Keratinocyte (primary cell): ENCODE results near the gene MPZL1. TPM values are rescaled to one million over a fixed set of nuclear protein-coding genes. Genes with fewer than 3 reads are reported as not detected.

Experiments
- DNase-seq: peaks from one replicate; pipeline ENCODE4 v3.0.0-alpha.2; 2011; ENCODE audit warnings: low read depth, missing footprints, low spot score
- FAIRE-seq: peaks from 2 replicates; lab custom pipeline; 2011; peaks lifted over from hg19 to GRCh38; lab: Jason Lieb, UNC
- H2AFZ ChIP-seq: 2 replicates; pipeline ENCODE4 v1.6.0; 2012; ENCODE audit warnings: low read length, control low read depth, inconsistent platforms; ENCODE audit not compliant: control insufficient read depth
- H3K27ac ChIP-seq: 2 replicates; pipeline ENCODE4 v1.5.1; 2011; ENCODE audit warnings: low read length; ENCODE audit not compliant: control insufficient read depth, insufficient read depth
- H3K27me3 ChIP-seq: 3 replicates; pipeline ENCODE4 v1.6.0; 2011; ENCODE audit warnings: low read length; ENCODE audit not compliant: control insufficient read depth, insufficient read depth; ENCODE audit errors: extremely low read depth
- H3K36me3 ChIP-seq, 2 experiments: 2 replicates in 1 of 2; 3 replicates in 1 of 2; pipeline ENCODE4 v1.5.1; 2011; ENCODE audit warnings: low read length in 2 of 2, mild to moderate bottlenecking in 1 of 2; ENCODE audit not compliant: control insufficient read depth in 2 of 2, insufficient read depth in 2 of 2; ENCODE audit errors: extremely low read depth in 1 of 2
- H3K4me1 ChIP-seq: 3 replicates; pipeline ENCODE4 v1.5.1; 2011; ENCODE audit warnings: low read length; ENCODE audit not compliant: control insufficient read depth, insufficient read depth; ENCODE audit errors: extremely low read depth
- H3K4me2 ChIP-seq: 3 replicates; pipeline ENCODE4 v1.6.0; 2011; ENCODE audit warnings: low read depth, low read length; ENCODE audit not compliant: control insufficient read depth, insufficient read depth; ENCODE audit errors: extremely low read depth
- H3K4me3 ChIP-seq, 3 experiments: fragments of 200-600 bp in 1 of 3; sonication (generic) in 1 of 3; 2 replicates in 2 of 3; 3 replicates in 1 of 3; pipeline ENCODE4 v1.5.1; 2011 to 2016; ENCODE audit warnings: low read length in 3 of 3, mild to moderate bottlenecking in 3 of 3, control low read depth in 2 of 3, inconsistent platforms in 1 of 3, low read depth in 1 of 3, mixed read lengths in 1 of 3, mixed run types in 1 of 3, moderate library complexity in 1 of 3; ENCODE audit not compliant: control insufficient read depth in 2 of 3, insufficient read depth in 2 of 3; ENCODE audit errors: extremely low read depth in 1 of 3
- H3K79me2 ChIP-seq: 2 replicates; pipeline ENCODE4 v1.6.0; 2012; ENCODE audit warnings: low read length; ENCODE audit not compliant: control insufficient read depth, insufficient read depth
- H3K9ac ChIP-seq: 3 replicates; pipeline ENCODE4 v1.6.0; 2011; ENCODE audit warnings: low read length; ENCODE audit not compliant: control insufficient read depth, insufficient read depth; ENCODE audit errors: extremely low read depth
- H3K9me1 ChIP-seq: 3 replicates; pipeline ENCODE4 v1.6.0; 2011; ENCODE audit warnings: low read length; ENCODE audit not compliant: control insufficient read depth, insufficient read depth; ENCODE audit errors: extremely low read depth
- H3K9me3 ChIP-seq: 2 replicates; pipeline ENCODE4 v1.5.1; 2012; ENCODE audit warnings: low read depth, low read length; ENCODE audit not compliant: control insufficient read depth
- H4K20me1 ChIP-seq: 3 replicates; pipeline ENCODE4 v1.6.0; 2011; ENCODE audit warnings: low read length; ENCODE audit not compliant: control insufficient read depth, insufficient read depth; ENCODE audit errors: extremely low read depth
- EZH2 ChIP-seq: IDR thresholded peaks from one replicate; pipeline ENCODE4 v1.6.1; 2012; ENCODE audit warnings: inconsistent platforms, mild to moderate bottlenecking, low read length, moderate library complexity
- dilution Hi-C: fragments of 300-500 bp; cut with MboI; formaldehyde crosslinking; loops from one replicate; pipeline ENCODE4 v1.7.0; 2020; ENCODE audit warnings: low sequenced_read_pairs; ENCODE audit not compliant: extremely low pct_ligation_motif_present
- polyA plus RNA-seq, 5 experiments: library from polyadenylated mRNA; depleted of rRNA in 3 of 5; stranded (reverse) in 3 of 5; stranded (forward) in 1 of 5; unstranded in 1 of 5; fragments of >200 nt; gene quantifications; 1 replicate in 1 of 5; 2 replicates in 3 of 5; 3 replicates in 1 of 5; pipeline versions ENCODE4 v1.2.1 to v1.2.3, GENCODE V29; 2011 to 2012; ENCODE audit warnings: missing spikeins in 2 of 5, low read depth in 1 of 5, low replicate concordance in 1 of 5
- TF ChIP-seq, protein P1 (sequence below), 3 experiments: IDR thresholded peaks in 1 of 3; conservative IDR thresholded peaks in 1 of 3; optimal IDR thresholded peaks in 1 of 3; 2 replicates in 2 of 3; 3 replicates in 1 of 3; pipeline versions ENCODE3 to v1.5.1; 2011; ENCODE audit warnings: low read length in 3 of 3, mild to moderate bottlenecking in 3 of 3, moderate library complexity in 2 of 3, control low read depth in 1 of 3, inconsistent platforms in 1 of 3; ENCODE audit not compliant: insufficient read depth in 2 of 3; ENCODE audit errors: extremely low read depth in 1 of 3

Gene MPZL1
- polyA plus RNA-seq, 1 donor (not counting 4 experiments of a cell fraction or from before 2014, with no cell fraction given) = 195 TPM

DNA sequence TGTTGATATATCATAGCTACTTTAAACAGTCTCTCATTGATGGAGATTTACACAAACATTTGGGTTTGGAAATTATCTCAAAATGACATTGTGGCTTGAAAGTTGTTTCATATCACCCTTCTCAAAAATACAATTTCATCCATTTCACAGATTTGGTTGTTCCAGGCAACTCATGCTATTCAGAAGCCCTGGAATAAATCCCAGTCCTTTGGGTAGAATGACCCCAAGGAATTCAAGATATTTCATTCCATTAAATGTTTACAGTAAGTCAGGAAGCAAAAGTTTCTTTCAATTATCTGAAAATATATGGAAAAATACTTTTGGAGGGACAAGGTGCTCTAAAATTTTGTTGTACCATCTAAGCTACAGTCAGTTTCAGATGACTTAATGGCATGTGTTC lies 27.1 kb downstream of the MPZL1 start:
- FAIRE-seq = no peak
- H3K4me1 ChIP-seq = peaks cover 34% of the 10 kb centered on the region
- no peaks in the 10 kb centered on the region for H3K9me3 ChIP-seq
- no peak overlapping the region for H3K4me3 ChIP-seq
- H3K79me2 ChIP-seq = peaks cover 80% of the 10 kb centered on the region
- H3K9ac ChIP-seq = no peak overlapping the region
- TF ChIP-seq EZH2 = no peak
- TF ChIP-seq, protein P1, sequence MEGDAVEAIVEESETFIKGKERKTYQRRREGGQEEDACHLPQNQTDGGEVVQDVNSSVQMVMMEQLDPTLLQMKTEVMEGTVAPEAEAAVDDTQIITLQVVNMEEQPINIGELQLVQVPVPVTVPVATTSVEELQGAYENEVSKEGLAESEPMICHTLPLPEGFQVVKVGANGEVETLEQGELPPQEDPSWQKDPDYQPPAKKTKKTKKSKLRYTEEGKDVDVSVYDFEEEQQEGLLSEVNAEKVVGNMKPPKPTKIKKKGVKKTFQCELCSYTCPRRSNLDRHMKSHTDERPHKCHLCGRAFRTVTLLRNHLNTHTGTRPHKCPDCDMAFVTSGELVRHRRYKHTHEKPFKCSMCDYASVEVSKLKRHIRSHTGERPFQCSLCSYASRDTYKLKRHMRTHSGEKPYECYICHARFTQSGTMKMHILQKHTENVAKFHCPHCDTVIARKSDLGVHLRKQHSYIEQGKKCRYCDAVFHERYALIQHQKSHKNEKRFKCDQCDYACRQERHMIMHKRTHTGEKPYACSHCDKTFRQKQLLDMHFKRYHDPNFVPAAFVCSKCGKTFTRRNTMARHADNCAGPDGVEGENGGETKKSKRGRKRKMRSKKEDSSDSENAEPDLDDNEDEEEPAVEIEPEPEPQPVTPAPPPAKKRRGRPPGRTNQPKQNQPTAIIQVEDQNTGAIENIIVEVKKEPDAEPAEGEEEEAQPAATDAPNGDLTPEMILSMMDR (optimal IDR thresholded peaks at IDR 0.05 in 1 of 3, IDR thresholded peaks at IDR 0.05 in 1 of 3, conservative IDR thresholded peaks at IDR 0.05 in 1 of 3; ENCODE audit: extremely low read depth in 1 of 3, insufficient read depth in 2 of 3, low read length in 3 of 3) = no peak
- H3K4me2 ChIP-seq = no peak overlapping the region
- DNase-seq = no peak
- H2AFZ ChIP-seq = no peak overlapping the region
- H4K20me1 ChIP-seq = no peaks in the 10 kb centered on the region
- no peaks in the 10 kb centered on the region for H3K27me3 ChIP-seq
- H3K36me3 ChIP-seq = no peaks in the 10 kb centered on the region
- dilution Hi-C loops = no loop called here
- no peaks in the 10 kb centered on the region for H3K9me1 ChIP-seq
- H3K27ac ChIP-seq = no peak overlapping the region

- FAIRE-seq = no peak
- H3K4me1 ChIP-seq = peaks cover 42% of the 10 kb centered on the region
Measured at GRCh38 chr1:167749741-167750140, 28.0 kb downstream of the MPZL1 start.

More at GRCh38 chr1:167749741-167750140, 28.0 kb downstream of the MPZL1 start:
- no peaks in the 10 kb centered on the region for H3K36me3 ChIP-seq
- no peak overlapping the region for H3K27ac ChIP-seq
- no peak overlapping the region for H3K4me3 ChIP-seq
- no peaks in the 10 kb centered on the region for H3K9me3 ChIP-seq
- H3K9ac ChIP-seq = no peak overlapping the region
- DNase-seq = no peak
- H3K79me2 ChIP-seq = peaks cover 80% of the 10 kb centered on the region
- dilution Hi-C loops = no loop called here
- H2AFZ ChIP-seq = no peak overlapping the region
- TF ChIP-seq, protein P1 (optimal IDR thresholded peaks at IDR 0.05 in 1 of 3, IDR thresholded peaks at IDR 0.05 in 1 of 3, conservative IDR thresholded peaks at IDR 0.05 in 1 of 3; ENCODE audit: extremely low read depth in 1 of 3, insufficient read depth in 2 of 3, low read length in 3 of 3) = no peak
- TF ChIP-seq EZH2 = no peak
- no peak overlapping the region for H3K4me2 ChIP-seq
- H3K27me3 ChIP-seq = no peaks in the 10 kb centered on the region
- no peaks in the 10 kb centered on the region for H4K20me1 ChIP-seq
- H3K9me1 ChIP-seq = no peaks in the 10 kb centered on the region
